Stimulated activated CD8-positive, alpha-beta memory T cell treated with anti-CD3 and anti-CD28 coated beads, Interleukin-15, amount 100 ng/mL, for 4 hours (primary cell): Measurements from ENCODE around the gene APOL6.
"Not testable (repeated sequence)": the region's sequence is repeated elsewhere in the genome, so short reads cannot be mapped to it uniquely, and the experiment has no call there.

Experiments used
- DNase-seq, 2 donors: peaks; one replicate each; pipeline ENCODE4 v3.0.0-alpha.2; 2020; ENCODE audit warnings: low read depth in 2 of 2

Gene APOL6

DNA sequence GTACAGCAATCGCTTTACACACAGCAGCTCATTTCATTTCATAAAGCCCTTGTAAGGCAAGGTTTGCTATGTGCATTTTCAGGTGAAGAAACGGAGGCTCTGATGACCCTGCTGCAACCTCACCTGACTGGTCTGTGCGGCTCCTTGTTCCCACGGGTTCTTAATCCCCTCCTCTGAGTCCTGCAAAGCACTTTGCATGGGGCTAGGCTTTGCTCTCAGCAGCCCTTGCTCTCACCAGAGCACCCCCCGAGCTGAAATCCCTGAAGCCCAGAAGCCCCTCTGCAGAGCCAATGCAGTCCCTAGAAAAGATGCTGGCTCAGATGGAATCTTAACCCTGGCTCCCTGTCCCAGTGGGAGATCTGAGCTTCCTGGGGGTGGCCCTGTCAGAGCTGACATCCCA, 11.0 kb upstream of the APOL6 start:
- DNase-seq = no peak

DNA sequence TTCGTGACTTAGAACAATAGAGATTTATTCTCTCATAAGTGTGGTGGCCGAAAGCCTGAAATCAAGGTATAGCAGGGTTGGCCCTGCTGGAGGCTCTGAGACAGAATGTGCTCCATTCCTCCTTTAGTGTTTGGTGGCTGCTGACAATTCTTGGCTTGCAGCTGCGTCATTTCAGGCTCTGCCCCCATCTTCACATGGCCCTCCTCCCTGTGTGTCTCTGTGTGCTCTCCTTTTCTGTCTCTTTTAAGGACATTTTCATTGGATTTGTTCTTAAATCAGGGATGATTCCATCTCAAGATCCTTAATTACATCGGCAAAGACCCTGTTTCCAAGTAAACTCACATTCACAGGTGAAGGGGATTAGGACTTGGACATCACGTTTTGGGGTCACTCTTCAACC, 10.2 kb upstream of the APOL6 start:
- DNase-seq = no peak

DNA sequence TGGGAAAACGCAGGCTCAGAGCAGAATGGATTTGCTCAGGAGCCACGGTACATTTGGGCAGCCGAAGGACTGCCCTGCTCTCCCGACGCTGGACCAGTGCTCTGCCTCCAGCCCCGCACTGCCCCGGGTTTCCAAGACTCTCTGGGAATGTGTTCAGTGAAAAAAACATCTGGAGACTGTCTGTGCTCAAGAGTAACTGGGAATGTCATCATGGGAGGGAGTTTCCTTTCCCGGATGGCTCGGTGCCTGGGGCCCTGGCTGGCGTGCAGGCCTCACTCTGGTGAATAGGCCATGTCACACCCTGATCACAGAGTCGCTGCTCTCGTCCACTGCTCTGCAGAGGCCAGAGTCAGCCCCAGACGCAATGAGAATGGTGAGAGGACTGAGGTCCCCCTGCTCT, 9.8 kb upstream of the APOL6 start:
- DNase-seq = no peak

DNA sequence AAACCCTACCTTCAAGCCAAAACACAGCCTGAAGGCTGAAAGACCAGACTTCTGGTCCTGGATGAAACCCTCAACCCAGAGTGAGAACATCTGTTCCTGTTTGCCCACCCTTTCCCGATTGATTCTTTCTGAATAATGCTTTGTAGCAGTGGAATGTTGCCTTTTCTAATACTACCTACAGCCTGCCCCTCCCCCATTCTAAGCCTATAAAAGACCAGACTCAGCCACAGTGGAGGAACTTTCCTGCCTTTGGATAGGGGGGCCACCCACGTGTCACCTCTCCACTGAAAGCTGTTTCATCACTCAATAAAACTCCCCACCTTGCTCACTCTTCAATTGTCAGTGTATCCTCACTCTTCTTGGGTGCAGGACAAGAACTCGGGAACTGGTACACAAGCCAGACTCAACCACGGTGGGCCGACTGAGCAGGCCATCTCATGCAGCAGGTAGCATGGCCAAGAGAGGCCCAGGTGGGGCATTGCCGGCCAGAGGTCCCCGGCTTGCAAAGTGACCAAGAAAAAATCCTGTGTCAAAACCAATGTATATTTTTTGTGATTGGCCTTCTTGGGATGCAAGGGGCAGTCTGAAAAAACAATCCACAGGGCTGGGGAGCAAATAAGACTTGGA, 6.6 kb upstream of the APOL6 start:
- DNase-seq = no peak

DNA sequence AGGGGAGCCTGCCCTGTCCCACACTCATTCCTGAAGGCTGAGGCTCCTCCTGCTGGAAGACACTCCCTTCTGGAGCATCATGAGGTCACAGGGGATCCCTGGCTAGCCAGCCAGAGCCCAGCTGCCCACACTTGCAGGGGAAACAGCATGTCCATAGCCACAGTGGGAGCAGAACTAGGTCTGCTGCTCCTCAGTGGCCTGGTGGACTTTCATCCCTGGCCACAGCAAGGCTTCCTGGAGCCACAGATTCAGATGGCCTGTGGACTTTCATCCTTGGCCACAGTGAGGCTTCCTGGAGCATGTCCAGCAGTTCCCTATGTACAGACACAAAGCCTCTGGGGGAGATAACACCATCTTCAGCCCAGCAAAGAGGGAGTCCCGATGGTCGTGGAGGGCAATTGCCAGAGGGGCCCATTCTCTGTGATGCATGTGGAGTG, 5.9 kb upstream of the APOL6 start:
- DNase-seq = no peak

DNA sequence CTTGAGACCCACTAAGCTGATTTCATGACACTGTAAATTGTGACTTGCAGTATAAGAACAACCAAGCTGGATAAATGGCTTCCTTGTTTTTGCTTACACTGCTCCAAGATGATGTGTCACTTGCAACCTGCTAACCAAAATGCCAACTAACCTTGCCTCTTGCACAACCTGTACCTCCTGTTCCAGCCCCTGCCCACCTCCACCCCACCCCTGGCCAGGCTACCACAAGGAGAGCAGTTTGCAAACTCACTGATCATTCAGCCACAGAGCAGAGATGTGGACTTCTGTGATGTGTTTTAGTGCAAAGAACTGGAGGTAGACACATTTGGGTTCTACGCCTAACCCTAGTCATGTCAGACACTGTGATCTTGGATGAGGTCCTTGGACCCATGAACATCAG, 4.3 kb upstream of the APOL6 start:
- no peak for DNase-seq

DNA sequence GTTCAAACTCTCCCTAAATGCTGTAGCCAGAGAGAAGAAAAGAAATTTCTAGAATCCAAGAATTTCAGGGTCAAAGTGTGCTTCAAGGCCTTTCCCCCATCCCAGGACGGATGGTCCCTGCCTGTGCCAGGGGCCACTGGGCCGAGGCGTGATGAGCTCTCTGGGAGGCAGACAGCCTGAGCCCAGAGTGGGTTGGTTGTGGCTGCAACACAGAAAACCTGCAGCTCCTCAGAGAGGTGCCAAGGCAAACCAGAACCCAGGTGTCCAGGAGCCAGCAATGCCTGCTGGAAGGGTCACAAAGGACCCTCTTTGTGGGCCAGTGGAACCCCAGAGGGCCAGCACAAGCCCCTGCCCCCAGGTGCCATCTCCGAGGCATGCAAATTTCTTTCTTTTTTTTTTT, 2.6 kb upstream of the APOL6 start:
- DNase-seq = no peak

DNA sequence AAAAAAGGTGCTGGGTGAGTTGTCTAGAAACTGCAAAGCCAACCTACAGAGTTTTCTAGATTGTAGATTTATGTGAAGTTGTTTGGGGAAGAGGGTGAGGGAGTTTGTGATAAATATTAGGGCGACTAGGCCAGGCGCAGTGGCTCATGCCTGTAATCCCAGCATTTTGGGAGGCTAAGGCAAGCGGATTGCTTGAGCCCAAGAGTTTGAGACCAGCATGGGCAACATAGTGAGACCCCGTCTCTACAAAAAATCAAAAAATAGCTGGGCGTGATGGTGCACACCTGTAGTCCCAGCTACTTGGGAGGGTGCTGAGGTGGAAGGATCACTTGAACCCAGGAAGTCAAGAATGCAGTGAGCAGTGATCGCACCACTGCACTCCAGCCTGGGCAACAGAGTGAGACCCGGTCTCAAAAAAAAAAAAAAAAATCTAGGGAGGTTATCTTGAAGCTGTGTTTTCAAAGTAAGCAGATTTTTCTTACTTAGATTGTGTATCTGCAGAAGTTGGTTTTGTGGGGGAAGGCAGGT, 844 bp downstream of the APOL6 start:
- no peak for DNase-seq

DNA sequence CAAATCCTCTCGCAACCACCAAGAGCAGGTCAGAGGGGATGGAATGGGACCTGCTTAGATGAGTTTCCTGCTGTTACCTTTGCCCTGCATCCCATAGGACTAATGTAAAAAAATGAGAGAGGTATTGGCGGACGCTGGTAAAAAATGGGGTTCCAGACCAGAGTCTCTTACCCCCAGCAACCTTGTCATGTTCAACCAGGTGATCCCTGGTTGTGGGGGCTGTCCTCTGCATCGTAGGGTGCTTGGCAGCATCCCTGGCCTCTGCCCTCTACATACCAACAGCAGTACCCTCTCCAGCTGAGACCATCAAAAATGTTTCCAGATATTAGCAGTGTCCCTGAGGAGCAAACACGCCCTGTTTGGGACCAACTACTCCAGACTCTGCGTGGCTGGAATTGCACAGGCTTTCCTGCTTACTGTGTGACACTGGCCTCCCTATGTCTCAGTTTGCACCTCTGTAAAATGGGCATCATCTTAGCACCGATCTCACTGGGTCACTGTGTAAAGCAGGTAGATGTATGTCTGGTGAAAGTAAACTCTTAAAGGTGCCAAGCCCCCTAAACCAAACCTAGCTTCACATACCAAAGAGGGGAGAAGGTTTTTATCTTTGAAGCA, 1.5 kb downstream of the APOL6 start:
- no peak for DNase-seq

DNA sequence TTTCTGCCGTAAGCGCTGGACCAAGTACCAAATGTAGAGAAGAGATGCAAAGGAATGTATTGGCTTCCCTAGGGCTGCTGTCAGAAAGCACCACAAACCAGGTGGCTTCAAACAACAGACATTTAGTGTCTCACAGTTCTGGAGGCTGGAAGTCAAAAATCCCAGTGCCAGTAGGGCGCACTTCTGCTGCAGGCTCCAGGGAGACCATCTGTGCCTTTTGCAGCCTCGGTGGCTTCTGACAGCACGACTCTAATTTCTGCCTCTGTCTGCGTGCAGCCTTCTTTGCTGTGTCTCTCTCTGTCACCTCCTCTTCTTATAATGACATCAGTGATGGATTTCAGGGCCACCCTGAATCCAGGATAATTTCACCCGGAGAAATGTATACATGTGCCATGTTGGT, 2.8 kb downstream of the APOL6 start:
- DNase-seq = no peak

DNA sequence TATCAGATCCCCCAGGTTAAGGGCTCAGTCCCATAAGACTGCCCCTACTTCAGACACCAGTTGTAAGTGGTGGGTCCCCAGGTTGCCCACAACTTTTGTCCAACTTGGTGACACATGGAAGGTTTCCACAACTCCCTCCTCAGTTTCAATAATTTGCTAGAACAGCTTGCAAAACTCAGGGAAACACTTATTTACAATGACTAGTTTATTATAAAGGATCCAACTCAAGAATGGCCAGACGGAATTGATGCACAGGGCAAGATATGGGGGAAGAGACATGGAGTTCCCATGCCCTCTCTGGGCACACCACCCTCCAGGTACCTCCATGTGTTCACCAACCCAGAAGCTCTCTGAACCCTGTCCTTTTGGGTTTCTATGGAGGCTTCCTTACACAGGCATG, 5.6 kb downstream of the APOL6 start:
- no peak for DNase-seq

DNA sequence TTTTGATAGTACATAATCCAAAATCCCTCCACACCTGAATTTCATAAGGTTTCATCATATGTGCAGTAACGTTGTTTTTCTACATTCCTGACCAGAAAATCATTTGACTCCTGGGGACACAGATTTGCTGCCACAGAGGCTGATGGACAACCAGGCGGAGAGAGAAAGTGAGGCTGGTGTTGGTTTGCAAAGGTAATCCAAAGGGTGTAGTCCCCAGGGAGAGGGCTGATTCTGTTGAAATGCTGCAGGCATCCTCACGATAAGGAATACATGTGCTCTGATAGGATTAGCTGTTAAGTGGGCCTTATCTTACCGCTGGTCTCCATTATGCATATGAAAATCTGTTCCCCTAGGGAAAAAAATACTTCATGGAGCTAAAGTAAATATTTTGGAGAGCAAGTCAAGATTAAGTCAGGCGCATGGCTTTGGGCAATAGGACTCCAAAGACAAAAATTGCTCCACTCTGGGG, 8.1 kb downstream of the APOL6 start:
- no peak for DNase-seq

DNA sequence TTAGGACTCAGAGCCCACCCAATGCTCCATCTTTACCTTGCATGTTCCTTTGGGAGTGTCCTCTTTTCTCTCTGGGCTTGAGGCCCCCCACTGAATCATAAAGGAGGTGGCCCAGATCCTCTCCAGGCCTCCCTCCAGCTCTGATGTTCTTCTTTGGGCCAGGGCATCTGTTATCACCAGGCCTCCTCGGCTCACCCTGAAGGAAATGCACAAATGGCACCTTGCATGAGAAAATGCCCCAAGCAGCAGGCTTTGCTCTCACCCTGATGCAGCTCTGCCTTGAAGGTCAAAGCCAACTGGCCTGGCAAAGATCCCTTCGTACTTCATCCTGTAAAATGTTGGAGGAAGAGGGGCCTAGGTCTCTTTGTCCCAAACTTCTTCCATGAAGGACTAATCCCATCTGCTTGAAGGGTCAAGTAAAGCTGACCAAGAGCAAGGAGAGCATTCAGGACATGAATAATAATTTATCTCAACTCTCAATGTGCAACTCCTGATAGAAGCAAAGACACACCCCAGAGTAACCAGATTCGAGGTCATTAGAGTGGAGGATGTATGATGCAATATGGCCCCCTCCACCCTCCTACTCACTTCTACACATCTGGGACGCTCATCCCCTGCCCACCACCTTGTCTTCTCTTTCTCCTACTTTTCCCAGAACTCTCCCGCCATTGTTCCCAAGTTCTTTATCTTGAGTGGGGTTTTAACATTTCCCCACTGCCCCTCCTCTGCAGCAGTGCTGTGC, 9.5 kb downstream of the APOL6 start:
- no peak for DNase-seq

DNA sequence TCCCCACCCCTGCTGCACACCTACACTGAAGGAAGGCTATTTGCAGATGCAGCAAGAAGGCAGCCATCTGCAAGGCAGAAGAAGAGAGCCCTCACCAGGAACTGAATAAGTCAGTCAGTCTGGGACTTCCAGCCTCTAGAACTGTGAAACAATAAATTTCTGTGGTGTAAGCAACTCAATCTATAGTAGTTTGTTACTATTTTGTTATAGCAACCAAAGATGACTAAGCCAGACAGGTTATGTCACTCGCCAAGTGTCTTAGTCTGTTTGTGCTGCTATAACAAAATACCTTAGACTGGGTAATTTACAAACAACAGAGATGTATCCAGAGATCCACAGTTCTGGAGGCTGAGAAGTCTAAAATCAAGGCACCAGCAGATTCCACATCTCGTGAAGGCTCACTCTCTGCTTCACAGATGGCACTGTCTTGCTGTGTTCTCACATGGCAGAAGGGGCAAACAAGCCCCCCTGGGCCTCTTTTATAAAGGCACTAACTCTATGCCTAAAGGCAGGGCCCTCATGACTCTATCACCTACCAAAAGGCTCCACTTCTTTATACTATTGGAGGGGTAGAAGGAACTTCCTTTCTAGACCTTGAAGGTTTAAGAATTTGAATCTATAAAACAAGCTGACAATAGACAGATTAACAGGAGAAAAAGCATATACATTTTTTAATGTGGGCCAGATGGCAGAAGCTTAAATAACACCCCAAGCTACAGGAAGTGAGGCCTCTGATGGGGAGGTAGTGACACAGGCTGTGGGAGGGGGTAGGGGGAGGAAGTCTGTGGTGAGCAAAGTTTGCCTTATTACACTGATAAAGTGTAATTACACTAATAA, 12.3 kb downstream of the APOL6 start:
- DNase-seq = peak; percentile 27 to 60

DNA sequence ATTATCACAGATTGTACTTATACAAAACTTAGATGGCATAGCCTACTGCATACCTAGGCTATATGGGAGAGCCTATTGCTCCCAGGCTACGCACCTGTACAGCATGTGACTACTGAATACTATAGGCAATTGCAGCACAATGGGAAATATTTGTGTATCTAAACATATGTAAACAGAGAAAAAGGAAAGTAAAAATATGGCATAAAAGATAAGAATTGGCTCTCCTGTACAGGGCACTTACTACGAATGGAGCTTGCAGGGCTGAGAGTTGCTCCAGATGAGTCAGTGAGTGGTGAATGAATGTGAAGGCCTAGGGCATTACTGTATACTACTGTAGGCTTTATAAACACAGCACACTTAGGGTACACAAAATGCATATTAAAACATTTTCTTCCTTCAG, 13.2 kb downstream of the APOL6 start:
- no peak for DNase-seq

DNA sequence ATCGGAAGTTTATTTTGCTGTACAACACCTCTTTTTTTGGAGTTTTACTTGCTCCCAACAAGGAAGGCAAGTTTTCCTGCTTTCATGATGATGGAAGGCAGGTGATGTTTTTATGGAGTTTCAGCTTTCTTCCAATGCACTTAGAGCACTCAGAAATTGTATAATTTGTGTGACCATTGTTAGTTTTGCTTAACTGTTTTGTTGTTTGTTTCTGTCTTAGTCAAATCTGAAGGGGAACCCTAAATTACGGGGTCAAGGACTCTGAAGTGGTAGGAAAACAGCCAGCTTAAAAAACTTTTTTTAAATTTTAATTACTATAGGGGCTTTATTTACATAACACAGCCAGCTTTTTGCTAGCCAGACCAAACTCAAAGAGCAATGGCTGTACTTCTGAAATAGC, 14.7 kb downstream of the APOL6 start:
- DNase-seq = no peak

DNA sequence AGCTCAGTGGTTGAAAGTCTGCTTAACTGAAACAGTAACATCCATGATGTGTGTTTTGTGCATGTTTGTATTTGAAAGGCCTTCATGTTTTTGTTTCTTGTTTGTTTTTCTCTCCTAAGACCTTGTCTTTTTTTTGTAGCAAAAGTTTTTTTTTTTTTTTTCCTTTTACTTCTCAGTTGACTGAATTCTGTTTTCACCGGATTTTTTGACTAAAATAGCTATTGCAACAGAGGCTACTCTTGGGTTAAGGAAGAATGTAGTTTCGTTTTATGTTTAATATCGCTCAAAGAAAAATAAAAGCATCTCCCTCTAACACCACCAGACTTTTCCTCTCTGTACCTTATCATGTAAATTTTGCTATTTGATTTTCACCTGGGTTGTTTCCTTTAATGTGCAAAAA, 15.1 kb downstream of the APOL6 start:
- no peak for DNase-seq

DNA sequence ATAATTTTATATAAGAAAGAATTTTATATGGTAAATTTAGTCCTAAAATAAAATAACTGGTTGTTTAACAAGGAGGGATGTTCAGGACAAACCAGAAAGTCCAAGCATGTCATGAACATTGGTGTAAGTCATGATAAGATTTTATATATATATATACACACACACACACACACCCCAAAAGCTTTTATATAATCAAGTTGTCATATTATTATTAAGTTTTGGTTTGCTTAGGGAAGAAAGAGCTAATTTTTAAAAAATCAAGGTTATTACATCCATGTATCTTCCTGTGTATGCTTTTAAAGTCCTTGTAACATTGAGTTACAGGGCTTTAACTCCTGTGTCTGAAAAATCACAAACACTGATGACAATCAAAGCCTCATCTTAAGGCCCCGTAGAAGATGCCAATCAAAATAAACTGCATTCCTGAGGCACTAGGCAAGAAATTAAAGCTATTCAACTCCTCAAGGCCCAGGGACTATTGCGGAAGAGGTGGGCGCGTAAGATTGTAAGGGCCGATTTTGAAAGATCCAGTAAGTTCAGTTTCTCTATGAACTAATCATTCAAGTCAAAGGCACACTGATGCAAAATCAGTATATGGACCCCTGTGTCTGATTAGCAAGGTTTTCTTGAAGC, 16.8 kb downstream of the APOL6 start:
- DNase-seq = no peak

DNA sequence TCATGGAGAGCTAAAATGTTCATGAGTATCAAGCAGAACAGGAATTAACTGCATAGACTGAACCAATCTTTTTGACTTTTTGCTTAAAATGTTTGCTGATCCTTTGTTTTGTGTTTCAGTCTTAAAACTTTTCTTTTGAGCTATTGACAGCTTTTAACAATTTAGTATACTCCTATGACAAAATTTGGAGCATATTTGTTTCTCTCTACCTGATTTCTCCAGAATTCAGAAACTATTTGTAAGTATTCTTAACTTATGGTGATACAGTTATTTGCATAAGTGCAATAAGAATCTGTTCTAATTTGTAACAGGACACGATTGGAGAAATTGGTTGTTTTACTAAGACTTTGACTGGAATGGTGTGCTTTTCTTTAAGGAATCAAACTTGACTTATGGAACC, 18.5 kb downstream of the APOL6 start:
- DNase-seq = not testable (repeated sequence)

DNA sequence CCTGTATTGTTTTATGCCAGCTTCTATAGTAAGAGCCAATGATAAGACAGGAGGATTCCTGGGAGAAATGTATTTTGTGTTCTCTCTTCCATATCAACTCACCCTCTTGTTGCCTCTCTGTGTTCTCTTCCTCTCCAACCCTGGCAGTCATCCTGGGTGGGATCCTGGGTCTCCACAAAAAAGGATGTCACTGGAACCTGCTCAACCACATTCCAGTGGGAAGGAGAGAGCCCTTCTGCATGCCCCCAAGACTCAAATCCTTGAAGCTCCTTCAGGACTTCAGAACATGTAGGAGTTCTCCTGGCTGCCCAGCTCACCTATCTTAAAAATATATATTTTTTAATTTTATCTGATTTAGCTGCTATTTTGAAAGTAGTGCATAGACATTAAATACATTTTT, 26.1 kb downstream of the APOL6 start:
- DNase-seq = no peak

DNA sequence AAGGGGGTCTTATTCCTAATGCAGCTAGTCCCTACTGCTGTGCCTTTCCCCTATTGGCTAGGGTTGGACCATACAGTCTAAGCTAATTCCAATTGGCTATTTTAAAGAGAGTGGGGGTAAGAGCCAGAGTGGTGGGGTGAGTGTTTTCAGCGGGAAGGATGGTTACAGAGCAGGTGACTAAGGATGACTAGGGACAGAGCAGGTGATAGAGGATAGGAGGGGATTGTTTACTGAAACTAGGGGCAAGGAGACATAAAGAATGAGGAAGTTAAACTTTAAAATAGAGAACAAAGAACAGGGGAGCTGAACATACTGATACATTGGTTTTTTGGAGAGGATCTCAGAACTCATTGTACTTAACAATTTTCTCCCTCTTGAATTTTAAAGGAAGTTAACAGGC, 27.8 kb downstream of the APOL6 start:
- not testable (repeated sequence) for DNase-seq
